Activated T-cell treated with anti-CD3 and anti-CD28 coated beads for 48 hours (primary cell): ENCODE data around the gene TPRA1.

Experiments used
- DNase-seq: peaks from one replicate; pipeline ENCODE4 v3.0.0-alpha.2; 2020; ENCODE audit warnings: low read depth

TPRA1 gene

GRCh38 chr3:127560051-127560787 lies 30.3 kb downstream of the TPRA1 start:
- DNase-seq = no peak

- no peak for DNase-seq
Observed at GRCh38 chr3:127556565-127556964, 34.0 kb downstream of the TPRA1 start.

GRCh38 chr3:127555108-127555507 lies 35.4 kb downstream of the TPRA1 start:
- no peak for DNase-seq

- DNase-seq = no peak
Observed at GRCh38 chr3:127552038-127552437, 38.5 kb downstream of the TPRA1 start.

- no peak for DNase-seq
Observed at GRCh38 chr3:127551178-127551577, 39.4 kb downstream of the TPRA1 start.

- no peak for DNase-seq
Observed at GRCh38 chr3:127550468-127551157, 39.9 kb downstream of the TPRA1 start.

GRCh38 chr3:127549826-127550467 lies 40.6 kb downstream of the TPRA1 start:
- no peak for DNase-seq

GRCh38 chr3:127547761-127548605 lies 42.5 kb downstream of the TPRA1 start:
- peak; percentile 74 for DNase-seq

- DNase-seq = no peak
Observed at GRCh38 chr3:127546970-127547733, 43.4 kb downstream of the TPRA1 start.

GRCh38 chr3:127546554-127546953 lies 44.0 kb downstream of the TPRA1 start:
- no peak for DNase-seq

GRCh38 chr3:127545711-127546457 lies 44.6 kb downstream of the TPRA1 start:
- DNase-seq = no peak

GRCh38 chr3:127545216-127545615 lies 45.3 kb downstream of the TPRA1 start:
- no peak for DNase-seq

- DNase-seq = no peak
Observed at GRCh38 chr3:127544803-127545201, 45.7 kb downstream of the TPRA1 start.

- DNase-seq = peak; percentile 55
Observed at GRCh38 chr3:127544192-127544802, 46.2 kb downstream of the TPRA1 start.

- no peak for DNase-seq
Observed at GRCh38 chr3:127543441-127543840, 47.1 kb downstream of the TPRA1 start.

- no peak for DNase-seq
Observed at GRCh38 chr3:127542441-127542952, 48.0 kb downstream of the TPRA1 start.

GRCh38 chr3:127541320-127541719 lies 49.2 kb downstream of the TPRA1 start:
- no peak for DNase-seq

- DNase-seq = no peak
Observed at GRCh38 chr3:127539366-127540060, 51.0 kb downstream of the TPRA1 start.

- DNase-seq = no peak
Observed at GRCh38 chr3:127538569-127538968, 52.0 kb downstream of the TPRA1 start.
